K562 (cell line): Measurements from ENCODE around the gene FAM184B. TPM values are rescaled to one million over a fixed set of nuclear protein-coding genes. Genes with fewer than 3 reads are reported as not detected.

Experiments used
- CBX3 ChIP-seq, 2 experiments: IDR thresholded peaks; 1 replicate in 1 of 2; 2 replicates in 1 of 2; pipeline ENCODE4 v1.6.1; 2012; ENCODE audit warnings: inconsistent platforms in 2 of 2, low read length in 2 of 2, borderline replicate concordance in 1 of 2, control low read depth in 1 of 2
- CC2D1A ChIP-seq: fragments of 450-650 bp; IDR thresholded peaks from 2 replicates; pipeline ENCODE4 v1.6.1; 2017; ENCODE audit warnings: mild to moderate bottlenecking
- E2F3 ChIP-seq: fragments of 250-450 bp; sonication (Bioruptor Pico); IDR thresholded peaks from 2 replicates; pipeline ENCODE4 v1.4.0; 2020; ENCODE audit warnings: mild to moderate bottlenecking
- FOXJ2 ChIP-seq: fragments of 200-800 bp; sonication (Bioruptor generic); IDR thresholded peaks from 2 replicates; pipeline ENCODE4 v1.6.1; 2016; ENCODE audit warnings: missing genetic modification characterization, missing compliant biosample characterization
- FOXM1 ChIP-seq, 2 experiments: fragments of 450-650 bp in 1 of 2; sonication (generic) in 1 of 2; formaldehyde crosslinking in 1 of 2; IDR thresholded peaks; 2 replicates each; pipeline versions ENCODE4 v1.6.1 to v1.9.0; 2017 to 2022; ENCODE audit warnings: low read depth in 2 of 2, mild to moderate bottlenecking in 2 of 2, missing genetic modification reagents in 1 of 2, moderate library complexity in 1 of 2
- IRF1 ChIP-seq: sonication (generic); formaldehyde crosslinking; IDR thresholded peaks from 2 replicates; pipeline ENCODE4 v1.8.0; 2022; ENCODE audit warnings: missing genetic modification reagents, mild to moderate bottlenecking, borderline replicate concordance
- JUND ChIP-seq, 2 experiments: IDR thresholded peaks; 2 replicates in 1 of 2; 3 replicates in 1 of 2; pipeline ENCODE4 v1.6.1; 2011; ENCODE audit warnings: borderline replicate concordance in 2 of 2, low read depth in 2 of 2, low read length in 2 of 2, improper control_type of control experiment in 1 of 2, missing biosample characterization in 1 of 2, missing genetic modification characterization in 1 of 2, missing genetic modification reagents in 1 of 2
- KAT7 ChIP-seq: sonication (generic); formaldehyde crosslinking; IDR thresholded peaks from 2 replicates; pipeline ENCODE4 v1.8.0; 2022; ENCODE audit warnings: missing genetic modification reagents, mild to moderate bottlenecking, borderline replicate concordance
- LCOR ChIP-seq: sonication (generic); formaldehyde crosslinking; IDR thresholded peaks from 2 replicates; pipeline ENCODE4 v1.8.0; 2022; ENCODE audit warnings: mild to moderate bottlenecking, missing genetic modification reagents
- MEIS2 ChIP-seq: fragments of 450-650 bp; IDR thresholded peaks from 2 replicates; pipeline ENCODE4 v1.6.1; 2014; ENCODE audit warnings: mild to moderate bottlenecking; ENCODE audit not compliant: partially characterized antibody
- MLLT1 ChIP-seq, 2 experiments: fragments of 450-650 bp; IDR thresholded peaks; 2 replicates each; pipeline ENCODE4 v1.6.1; 2016
- NFATC3 ChIP-seq: fragments of 450-650 bp; IDR thresholded peaks from 2 replicates; pipeline ENCODE4 v1.6.1; 2017; ENCODE audit warnings: mild to moderate bottlenecking
- PHF20 ChIP-seq: fragments of 450-650 bp; IDR thresholded peaks from 2 replicates; pipeline ENCODE4 v1.6.1; 2018; ENCODE audit not compliant: partially characterized antibody
- POLR2A ChIP-seq: fragments of 450-650 bp; conservative IDR thresholded peaks from 2 replicates; pipeline ENCODE4 v1.6.1; 2016
- PTTG1 ChIP-seq: fragments of 450-650 bp; IDR thresholded peaks from 2 replicates; pipeline ENCODE4 v1.6.1; 2016; ENCODE audit warnings: low read depth, mild to moderate bottlenecking, missing genetic modification characterization, missing compliant biosample characterization
- SAP30 ChIP-seq: fragments of 200-600 bp; sonication (generic); IDR thresholded peaks from 2 replicates; pipeline ENCODE4 v1.6.1; 2012; ENCODE audit warnings: borderline replicate concordance, low read depth, mild to moderate bottlenecking, moderate library complexity, low read length, control low read depth, inconsistent platforms; ENCODE audit not compliant: insufficient read depth, poor library complexity, severe bottlenecking
- TCF15 ChIP-seq: fragments of 250-450 bp; sonication (Bioruptor Pico); IDR thresholded peaks from 2 replicates; pipeline ENCODE4 v1.8.0; 2022; ENCODE audit warnings: moderate library complexity, mild to moderate bottlenecking, inconsistent platforms
- TGIF2 ChIP-seq: sonication (generic); formaldehyde crosslinking; IDR thresholded peaks from 2 replicates; pipeline ENCODE4 v1.8.1; 2022; ENCODE audit warnings: mild to moderate bottlenecking, missing genetic modification reagents, moderate library complexity
- TSC22D4 ChIP-seq: fragments of 450-650 bp; IDR thresholded peaks from 2 replicates; pipeline ENCODE4 v1.6.1; 2016; ENCODE audit warnings: missing genetic modification characterization, missing biosample characterization, control low read depth
- ZBTB26 ChIP-seq: fragments of 450-650 bp; formaldehyde crosslinking; IDR thresholded peaks from 2 replicates; pipeline ENCODE4 v1.4.0; 2022; ENCODE audit warnings: missing genetic modification characterization
- ZBTB5 ChIP-seq: fragments of 450-650 bp; IDR thresholded peaks from 2 replicates; pipeline ENCODE4 v1.6.1; 2017; ENCODE audit warnings: antibody characterized with exemption
- polyA plus RNA-seq, 8 experiments: library from polyadenylated mRNA; depleted of rRNA in 4 of 8; stranded (reverse) in 5 of 8; unstranded in 3 of 8; fragments of >200 nt; fragmentation: Nextera tagmentation in 2 of 8; fragmentation: Illumina TruSeq in 1 of 8; extraction: Ambion mirVana in 2 of 8; extraction: Trizol in 1 of 8; gene quantifications; 2 replicates each; pipeline versions ENCODE4 v1.2.1 to v1.2.3, GENCODE V29; 2011 to 2014; ENCODE audit warnings: inconsistent platforms in 1 of 8, missing spikeins in 1 of 8
- total RNA-seq, 7 experiments: library from RNA; depleted of rRNA in 6 of 7; stranded (reverse); fragments of >200 nt in 6 of 7; fragmentation: Illumina TruSeq in 2 of 7; extraction: Trizol in 2 of 7; gene quantifications; 2 replicates each; pipeline versions ENCODE4 v1.2.1 to v1.2.3, GENCODE V29; 2011 to 2021; ENCODE audit warnings: low replicate concordance in 1 of 7

FAM184B gene
- total and polyA plus RNA-seq, 9 of the 15 experiments (the other 6 are each of a cell fraction or from before 2014, with no cell fraction given), result not detected

GRCh38 chr4:17810260-17811077 is 29.0 kb upstream of the FAM184B start, which contains the start of the genes DCAF16 and NCAPG (continued):
- peak; percentile 95 for TF ChIP-seq FOXM1 (IDR thresholded peaks at IDR 0.05; ENCODE audit: low read depth)
- peak; percentile 73; the same call in 1 of the 2 replicates for TF ChIP-seq FOXM1 (CRISPR knock-in tag; IDR thresholded peaks at IDR 0.05; ENCODE audit: low read depth)
- 0 out of 3 replicates have a peak, but pooled peaks of 1 of the 2 experiments have one; percentile 81 for TF ChIP-seq CBX3 (IDR thresholded peaks at IDR 0.05; ENCODE audit: borderline replicate concordance in 1 of 2, low read length in 2 of 2)
- TF ChIP-seq KAT7 (CRISPR knock-in tag), result peak; percentile 73; the same call in 1 of the 2 replicates
- peak; percentile 83; the same call in 1 of the 2 replicates for TF ChIP-seq TGIF2 (CRISPR knock-in tag)
- peak; percentile 97 for TF ChIP-seq E2F3 (CRISPR knock-in tag)
- peak; percentile 98 for TF ChIP-seq POLR2A
- no peak for TF ChIP-seq NFATC3
- no peak for TF ChIP-seq TSC22D4 (tag)
- TF ChIP-seq FOXJ2 (tag), result no peak
- no peak for TF ChIP-seq ZBTB5
- peak; percentile 76 for TF ChIP-seq PHF20
- TF ChIP-seq MLLT1 (IDR thresholded peaks at IDR 0.05), result peak; percentile 44 to 74; a peak in 1 of 4 replicates
- TF ChIP-seq ZBTB26 (CRISPR knock-in tag), result no peak
- TF ChIP-seq TCF15, result no peak
- TF ChIP-seq JUND (IDR thresholded peaks at IDR 0.05; ENCODE audit: borderline replicate concordance, low read depth, low read length), result peak; percentile 50; the same call in 1 of the 2 replicates
- no peak; the same call in 2 of the 3 replicates for TF ChIP-seq JUND (tag; IDR thresholded peaks at IDR 0.05; ENCODE audit: borderline replicate concordance, low read depth, low read length)
- TF ChIP-seq PTTG1 (tag), result no peak
- peak; percentile 96 for TF ChIP-seq CC2D1A
- peak; percentile 45 for TF ChIP-seq MEIS2
- peak; percentile 96 for TF ChIP-seq LCOR (CRISPR knock-in tag)
- TF ChIP-seq IRF1 (CRISPR knock-in tag), result peak; percentile 67; the same call in 1 of the 2 replicates
- peak; percentile 88 for TF ChIP-seq SAP30
